HG02763 (cell line): Measurements from ENCODE around the gene LRFN2.

Source experiments
- ATAC-seq: cut with Tn5 transposase; IDR thresholded peaks from one replicate; pipeline ENCODE4 v1.9.1; 2021; ENCODE audit warnings: mild to moderate bottlenecking, moderate library complexity; ENCODE audit not compliant: unreplicated experiment

LRFN2 gene

DNA sequence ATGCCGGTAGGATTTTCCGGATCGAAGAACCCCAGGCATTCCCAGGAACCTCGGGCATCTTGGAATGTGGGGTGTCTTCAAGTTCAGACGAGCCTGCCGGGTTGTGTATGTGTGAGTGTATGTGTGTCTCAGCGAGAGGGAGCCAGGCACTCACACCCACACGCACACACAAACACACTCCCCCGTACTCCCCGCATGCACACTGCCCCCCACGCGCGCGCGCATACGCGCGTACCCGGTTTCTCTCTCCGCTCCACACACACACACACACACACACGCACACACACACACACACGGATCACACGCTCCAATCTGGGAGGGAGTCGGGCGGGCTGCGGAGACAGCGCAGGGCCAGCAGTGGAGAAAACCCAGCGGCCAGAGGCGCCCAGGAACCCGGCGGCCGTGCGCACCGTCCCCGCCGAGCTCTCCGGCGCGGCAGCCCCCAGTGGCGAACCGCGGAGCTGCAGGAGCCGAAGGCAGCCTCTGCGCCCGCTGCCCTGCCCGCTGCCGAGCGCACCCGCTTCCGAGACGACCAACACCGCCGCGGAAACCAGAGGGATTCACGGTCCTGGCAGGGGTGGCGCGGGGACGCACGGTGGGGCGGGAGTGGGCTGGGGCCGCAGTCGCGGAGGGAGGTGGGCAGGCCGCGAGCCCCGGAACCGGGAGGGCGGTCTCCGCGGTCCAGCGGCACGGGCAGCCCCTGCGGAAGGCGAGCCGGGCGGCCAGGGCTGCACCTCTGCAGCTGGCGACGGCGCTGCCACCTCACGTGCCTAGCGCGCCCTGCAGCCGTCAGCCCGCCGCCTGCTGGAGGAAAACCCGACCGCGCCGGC, at the start of gene LRFN2:
Gene LRFN2, minus strand, starts transcription at position 125 of the 830 bp plus-strand sequence.
- ATAC-seq = peak; percentile 60

DNA sequence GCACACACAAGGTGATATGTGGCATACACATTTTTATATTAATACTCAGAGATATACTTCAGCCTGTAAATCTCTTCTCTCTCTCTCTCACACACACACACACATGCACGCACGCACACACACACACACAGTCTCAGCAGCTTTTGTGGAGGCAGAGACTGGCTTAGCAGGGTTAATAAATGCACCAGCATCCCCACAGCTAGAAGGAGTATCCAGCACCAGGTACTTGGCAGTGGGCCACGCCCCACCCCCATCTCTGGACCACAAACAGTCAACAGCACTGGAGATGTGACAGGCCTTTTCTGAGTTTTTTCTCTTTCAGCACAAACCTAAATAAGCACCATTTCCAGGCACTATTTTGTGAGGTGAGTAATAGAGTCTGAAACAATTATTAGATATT, 47.3 kb upstream of the LRFN2 start:
- ATAC-seq = no peak

GRCh38 chr6:40631744-40632143, 44.6 kb upstream of the LRFN2 start:
- ATAC-seq = no peak

DNA sequence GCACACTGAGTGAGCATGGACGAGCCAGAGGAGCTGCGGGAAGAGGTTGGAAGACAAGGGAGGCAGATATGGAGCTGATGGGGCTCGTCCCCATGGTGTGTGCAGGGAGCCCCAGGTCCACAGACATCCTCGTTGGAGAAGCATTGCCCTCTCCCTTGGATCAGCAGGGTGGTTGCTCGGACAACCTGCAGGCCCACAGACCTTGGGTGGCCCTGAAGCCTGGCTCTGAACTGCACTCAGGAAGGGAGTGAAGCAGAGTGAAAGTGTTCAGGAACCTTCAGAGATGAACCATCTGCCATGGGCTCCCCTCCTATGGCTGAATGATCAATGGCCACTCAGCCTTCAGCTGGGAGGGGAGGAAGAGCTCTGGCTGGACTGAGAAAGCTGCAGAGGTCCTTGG, 43.3 kb upstream of the LRFN2 start:
- no peak for ATAC-seq

GRCh38 chr6:40630051-40630450, 42.9 kb upstream of the LRFN2 start:
- ATAC-seq = no peak

GRCh38 chr6:40629463-40629862, 42.3 kb upstream of the LRFN2 start:
- ATAC-seq = no peak

GRCh38 chr6:40627316-40627715, 40.2 kb upstream of the LRFN2 start:
- ATAC-seq = no peak

DNA sequence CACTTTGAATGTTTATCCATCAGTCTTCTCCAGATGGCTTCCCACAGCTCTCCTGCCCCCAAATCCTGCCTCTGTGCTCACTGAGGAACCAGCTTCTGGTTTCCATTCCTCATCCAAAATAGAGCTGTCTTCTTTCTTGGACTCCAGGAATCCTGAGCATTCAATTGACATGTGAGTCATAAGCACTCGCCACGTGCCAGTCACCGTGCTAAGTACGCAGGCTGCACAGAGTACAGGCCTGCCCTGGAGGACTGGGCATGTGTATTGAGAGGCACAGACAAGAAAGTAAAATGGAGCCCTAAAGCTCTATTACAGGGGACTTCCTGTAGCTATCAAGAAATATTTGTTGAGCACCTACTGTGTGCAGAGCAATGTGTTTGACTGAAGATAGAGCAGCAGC, 39.7 kb upstream of the LRFN2 start:
- no peak for ATAC-seq

GRCh38 chr6:40623932-40624331, 36.8 kb upstream of the LRFN2 start:
- ATAC-seq = no peak

DNA sequence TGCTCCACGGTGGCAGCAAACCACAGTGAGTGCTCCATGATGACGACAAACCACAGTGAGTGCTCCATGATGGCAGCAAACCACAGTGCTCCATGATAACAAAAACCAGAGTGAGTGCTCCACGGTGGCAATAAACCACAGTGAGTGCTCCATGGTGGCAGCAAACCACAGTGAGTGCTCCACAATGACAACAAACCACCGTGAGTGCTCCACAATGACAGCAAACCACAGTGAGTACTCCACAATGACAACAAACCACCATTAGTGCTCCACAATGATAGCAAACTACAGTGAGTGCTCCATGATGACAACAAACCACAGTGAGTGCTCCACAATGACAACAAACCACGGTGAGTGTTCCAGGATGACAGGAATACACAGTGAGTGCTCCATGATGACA, 36.0 kb upstream of the LRFN2 start:
- no peak for ATAC-seq

DNA sequence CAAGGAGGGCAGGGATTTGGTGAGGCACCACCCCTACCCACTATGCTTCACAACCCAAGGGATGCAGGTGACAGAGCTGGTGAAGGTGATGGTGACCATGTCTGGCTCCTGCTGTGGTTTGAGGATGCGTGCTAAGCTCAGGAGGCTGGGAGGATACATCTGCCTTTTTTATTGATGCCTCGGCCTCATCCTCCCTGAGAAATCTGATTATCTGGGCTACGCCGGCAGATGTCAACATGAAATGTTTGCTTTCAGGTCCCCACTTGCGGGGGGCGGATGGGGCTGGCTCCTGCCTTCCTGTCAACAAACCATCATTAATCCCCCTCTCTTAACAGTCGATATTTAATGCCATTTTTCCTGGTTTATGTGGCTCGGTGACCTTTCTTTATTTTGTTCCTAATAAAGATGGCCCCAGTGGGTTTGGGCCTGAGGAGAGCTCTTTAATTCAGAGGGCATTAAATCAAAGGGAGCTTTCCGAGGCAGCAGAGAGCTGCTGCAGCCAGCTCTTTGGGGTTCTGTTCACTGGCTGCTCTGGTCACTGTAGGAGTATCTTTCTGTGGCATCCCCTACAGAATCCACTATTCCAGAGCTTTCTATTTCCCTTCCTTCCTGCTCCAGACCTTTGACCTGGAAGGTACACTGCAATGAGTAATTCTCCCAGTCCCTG, 33.5 kb upstream of the LRFN2 start:
- no peak for ATAC-seq

GRCh38 chr6:40614671-40615070, 27.5 kb upstream of the LRFN2 start:
- ATAC-seq = no peak

- no peak for ATAC-seq
These were observed 24.7 kb upstream of the LRFN2 start for GRCh38 chr6:40611912-40612311.

DNA sequence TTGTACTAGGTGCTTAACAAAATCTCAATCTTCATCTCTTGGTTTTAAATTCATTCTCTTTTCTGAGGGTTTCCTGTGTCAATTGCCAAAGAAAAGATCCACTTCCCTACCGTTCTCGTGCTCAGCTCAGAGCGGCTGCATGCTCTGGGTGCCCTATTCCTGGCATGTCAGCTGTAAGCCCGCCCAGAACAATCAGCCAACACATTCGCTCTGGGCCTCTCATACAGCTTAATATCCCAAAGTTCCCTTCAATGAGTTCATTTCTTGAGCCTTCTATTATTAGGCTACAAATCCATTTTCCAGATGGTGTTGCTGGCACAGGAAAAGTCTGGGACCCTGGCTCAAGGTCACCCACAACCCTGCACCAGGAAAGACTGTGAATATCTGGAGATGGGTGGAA, 24.3 kb upstream of the LRFN2 start:
- no peak for ATAC-seq

- ATAC-seq = no peak
These were observed 23.1 kb upstream of the LRFN2 start for GRCh38 chr6:40610229-40610628.

GRCh38 chr6:40606981-40607380, 19.8 kb upstream of the LRFN2 start:
- no peak for ATAC-seq

DNA sequence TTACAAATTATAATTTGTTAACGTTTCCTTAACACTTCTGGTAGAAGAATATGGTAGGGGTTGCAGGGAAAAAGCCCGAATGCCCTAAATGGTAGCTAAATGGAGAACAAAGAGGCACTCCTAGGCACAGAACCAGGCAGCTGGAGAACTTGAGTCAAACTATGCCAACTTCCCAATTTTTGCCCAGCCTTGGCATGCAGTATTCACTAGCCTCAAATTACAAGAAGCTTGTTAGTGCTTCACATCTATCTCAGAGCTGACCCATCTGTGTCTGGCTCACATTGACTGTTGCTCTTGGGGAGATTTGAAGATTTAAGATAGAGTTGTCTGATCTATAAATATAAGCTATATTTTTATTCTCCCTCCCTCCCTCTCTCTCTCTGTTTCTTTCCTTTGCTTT, 19.4 kb upstream of the LRFN2 start:
- no peak for ATAC-seq

- ATAC-seq = no peak
These were observed 16.9 kb upstream of the LRFN2 start for GRCh38 chr6:40604082-40604481.

DNA sequence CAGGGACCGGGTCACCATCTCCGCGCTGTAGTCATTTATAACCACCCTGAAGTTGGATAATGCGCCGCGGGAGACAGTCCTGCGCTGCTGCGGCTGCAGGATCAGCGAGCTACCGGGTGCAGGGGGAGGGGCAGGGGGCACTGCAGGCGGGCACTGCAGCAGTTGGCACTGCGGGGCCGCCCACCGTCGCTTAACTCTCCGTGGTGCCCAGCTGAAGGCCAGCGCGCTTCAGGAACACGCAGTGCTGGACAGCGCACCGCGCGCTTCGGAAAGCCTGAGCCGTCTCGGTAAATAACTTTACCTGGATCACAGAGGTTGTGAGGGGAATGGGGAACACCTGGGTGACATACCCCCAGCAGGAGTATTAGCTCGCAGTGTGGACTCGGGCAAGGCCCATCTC, 12.4 kb upstream of the LRFN2 start:
- ATAC-seq = no peak

DNA sequence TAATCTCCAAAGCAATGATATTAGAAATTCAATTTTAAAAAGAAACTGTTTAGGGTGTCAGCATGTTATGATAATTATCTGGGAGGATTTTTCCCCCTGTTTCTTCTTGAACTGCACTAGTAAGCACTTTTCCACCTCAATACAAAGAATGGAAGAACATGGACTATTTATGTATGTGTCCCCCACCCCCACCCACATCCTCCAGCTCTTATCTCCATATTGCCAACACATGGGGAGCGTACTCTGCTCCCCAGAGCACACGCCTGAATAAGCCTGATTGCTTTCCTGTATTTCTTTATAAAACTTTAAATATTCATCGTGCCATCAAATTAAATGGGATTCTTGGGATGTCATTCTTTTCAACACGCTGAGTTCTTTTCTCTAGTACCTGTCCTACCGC, 11.4 kb upstream of the LRFN2 start:
- ATAC-seq = no peak

DNA sequence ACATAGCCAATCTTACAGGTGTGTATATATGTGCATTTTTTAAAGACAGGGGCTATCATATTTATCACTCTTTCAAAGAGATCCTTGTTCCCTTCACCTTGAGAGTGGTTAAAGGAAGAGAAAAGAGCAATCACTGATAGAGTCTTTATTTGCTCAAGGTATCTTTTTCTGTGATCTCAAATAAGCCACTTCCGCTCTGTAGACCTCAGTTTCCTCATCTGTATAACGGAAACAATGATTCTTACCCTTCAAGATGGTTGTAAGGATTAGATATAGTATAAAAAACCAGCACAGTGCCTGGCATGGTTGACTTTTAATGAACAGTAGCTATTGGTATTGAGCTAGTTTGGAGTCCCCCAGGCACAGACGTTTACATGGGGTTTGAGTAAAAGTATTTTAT, 10.1 kb upstream of the LRFN2 start:
- ATAC-seq = no peak

DNA sequence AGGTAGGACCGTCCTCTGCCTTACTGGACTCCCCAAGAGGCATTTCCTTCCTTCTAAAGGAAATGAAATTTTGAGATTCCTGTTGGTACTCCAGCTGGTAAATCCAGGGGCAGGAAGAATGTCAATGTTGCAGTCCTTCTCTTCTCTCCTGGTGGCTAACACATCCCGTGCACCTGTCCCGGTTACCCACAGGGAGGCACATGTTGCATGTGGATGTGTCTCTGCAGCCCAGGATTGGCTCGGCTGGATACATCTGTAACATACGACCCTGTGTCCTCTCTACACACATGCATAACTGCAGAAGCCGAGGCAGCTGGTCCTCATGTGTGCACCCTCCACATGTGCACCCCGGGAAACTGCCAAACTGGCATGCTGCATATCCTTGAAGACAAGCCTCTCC, 1.3 kb upstream of the LRFN2 start:
- no peak for ATAC-seq

DNA sequence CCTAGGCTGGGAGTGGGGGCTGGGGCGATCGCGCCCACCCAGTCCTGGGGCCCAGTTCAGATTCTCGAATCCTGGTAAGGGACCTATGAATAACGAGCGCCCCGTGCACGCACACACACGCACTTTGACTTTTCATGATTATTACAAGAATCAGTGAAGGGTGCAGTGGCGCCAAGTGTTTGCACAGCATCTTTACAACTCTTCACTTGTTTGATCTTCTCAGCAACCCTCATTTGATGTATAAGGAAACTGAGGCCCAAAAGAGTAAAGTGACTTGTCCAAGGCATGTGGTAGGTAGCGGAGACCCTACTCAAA, 863 bp upstream of the LRFN2 start:
- no peak for ATAC-seq
